ENCODE results near the gene WDR88.
"Not testable (repeated sequence)": the region's sequence is repeated elsewhere in the genome, so short reads cannot be mapped to it uniquely, and the experiment has no call there.

- TF ChIP-seq, protein P1, sequence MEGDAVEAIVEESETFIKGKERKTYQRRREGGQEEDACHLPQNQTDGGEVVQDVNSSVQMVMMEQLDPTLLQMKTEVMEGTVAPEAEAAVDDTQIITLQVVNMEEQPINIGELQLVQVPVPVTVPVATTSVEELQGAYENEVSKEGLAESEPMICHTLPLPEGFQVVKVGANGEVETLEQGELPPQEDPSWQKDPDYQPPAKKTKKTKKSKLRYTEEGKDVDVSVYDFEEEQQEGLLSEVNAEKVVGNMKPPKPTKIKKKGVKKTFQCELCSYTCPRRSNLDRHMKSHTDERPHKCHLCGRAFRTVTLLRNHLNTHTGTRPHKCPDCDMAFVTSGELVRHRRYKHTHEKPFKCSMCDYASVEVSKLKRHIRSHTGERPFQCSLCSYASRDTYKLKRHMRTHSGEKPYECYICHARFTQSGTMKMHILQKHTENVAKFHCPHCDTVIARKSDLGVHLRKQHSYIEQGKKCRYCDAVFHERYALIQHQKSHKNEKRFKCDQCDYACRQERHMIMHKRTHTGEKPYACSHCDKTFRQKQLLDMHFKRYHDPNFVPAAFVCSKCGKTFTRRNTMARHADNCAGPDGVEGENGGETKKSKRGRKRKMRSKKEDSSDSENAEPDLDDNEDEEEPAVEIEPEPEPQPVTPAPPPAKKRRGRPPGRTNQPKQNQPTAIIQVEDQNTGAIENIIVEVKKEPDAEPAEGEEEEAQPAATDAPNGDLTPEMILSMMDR (IDR thresholded peaks at IDR 0.05; ENCODE audit: insufficient read depth, low read length): not testable (repeated sequence)
- not testable (repeated sequence) for TF ChIP-seq POLR2AphosphoS5 (IDR thresholded peaks at IDR 0.05; ENCODE audit: low read depth); SPI1 (IDR thresholded peaks at IDR 0.05; ENCODE audit: borderline replicate concordance, low read depth)
Measured at GRCh38 chr19:33166037-33166436, 34.1 kb downstream of the WDR88 start.
